ENCODE results near the gene KDM5C. TPM values are rescaled to one million over a fixed set of nuclear protein-coding genes. Genes with fewer than 3 reads are reported as not detected.

Gene KDM5C
- total RNA-seq, 1 donor from 2014 or later, result 123 TPM

DNA sequence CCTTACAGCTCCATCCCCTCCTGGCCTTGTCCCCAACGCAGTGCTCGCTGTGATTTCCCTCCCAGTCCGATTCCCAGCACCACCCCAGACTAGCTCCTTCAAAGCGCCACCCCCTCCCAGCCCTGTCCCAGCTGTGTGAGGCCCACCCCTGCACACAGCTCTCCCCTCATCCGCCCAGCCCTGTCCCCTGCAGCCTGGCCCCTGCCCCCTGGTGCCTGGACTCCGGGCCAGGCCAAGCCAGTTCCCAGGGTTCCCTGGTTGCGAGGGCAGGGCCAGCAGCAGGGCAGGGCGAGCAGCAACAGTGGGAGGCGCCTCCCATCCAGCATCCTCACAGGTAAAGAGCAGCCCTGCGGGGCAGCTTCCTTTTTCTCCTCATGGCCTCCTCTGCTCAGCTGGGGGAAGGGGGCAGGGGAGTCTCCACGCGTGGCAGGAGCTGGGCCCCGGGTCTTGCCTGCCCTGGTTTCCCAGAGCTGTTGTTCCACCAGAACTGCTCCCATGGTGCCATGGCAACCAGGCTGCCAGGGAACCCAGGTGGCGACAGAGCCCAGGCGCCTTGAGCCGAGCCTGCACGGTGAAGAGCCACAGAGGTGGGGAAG, 31.5 kb upstream of the KDM5C start:
- H3K36me3 ChIP-seq, result no peaks in the 10 kb centered on the region
- H3K4me3 ChIP-seq, result no peak overlapping the region
- TF ChIP-seq, protein P1, sequence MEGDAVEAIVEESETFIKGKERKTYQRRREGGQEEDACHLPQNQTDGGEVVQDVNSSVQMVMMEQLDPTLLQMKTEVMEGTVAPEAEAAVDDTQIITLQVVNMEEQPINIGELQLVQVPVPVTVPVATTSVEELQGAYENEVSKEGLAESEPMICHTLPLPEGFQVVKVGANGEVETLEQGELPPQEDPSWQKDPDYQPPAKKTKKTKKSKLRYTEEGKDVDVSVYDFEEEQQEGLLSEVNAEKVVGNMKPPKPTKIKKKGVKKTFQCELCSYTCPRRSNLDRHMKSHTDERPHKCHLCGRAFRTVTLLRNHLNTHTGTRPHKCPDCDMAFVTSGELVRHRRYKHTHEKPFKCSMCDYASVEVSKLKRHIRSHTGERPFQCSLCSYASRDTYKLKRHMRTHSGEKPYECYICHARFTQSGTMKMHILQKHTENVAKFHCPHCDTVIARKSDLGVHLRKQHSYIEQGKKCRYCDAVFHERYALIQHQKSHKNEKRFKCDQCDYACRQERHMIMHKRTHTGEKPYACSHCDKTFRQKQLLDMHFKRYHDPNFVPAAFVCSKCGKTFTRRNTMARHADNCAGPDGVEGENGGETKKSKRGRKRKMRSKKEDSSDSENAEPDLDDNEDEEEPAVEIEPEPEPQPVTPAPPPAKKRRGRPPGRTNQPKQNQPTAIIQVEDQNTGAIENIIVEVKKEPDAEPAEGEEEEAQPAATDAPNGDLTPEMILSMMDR (IDR thresholded peaks at IDR 0.05), result no peak
- TF ChIP-seq POLR2AphosphoS5 (IDR thresholded peaks at IDR 0.05; ENCODE audit: insufficient read depth in 1 of 2, low read depth in 1 of 2) (no peak), POLR2A (IDR thresholded peaks at IDR 0.05) (no peak)
- DNase-seq (ENCODE audit: extremely low spot score in 2 of 2), result no peak
- H3K4me1 ChIP-seq, result no peaks in the 10 kb centered on the region
- intact Hi-C loops (cut with DNase I), result no loop called here
- no peaks in the 10 kb centered on the region for H3K27me3 ChIP-seq
- no peak overlapping the region for H3K27ac ChIP-seq
- no peaks in the 10 kb centered on the region for H3K9me3 ChIP-seq

DNA sequence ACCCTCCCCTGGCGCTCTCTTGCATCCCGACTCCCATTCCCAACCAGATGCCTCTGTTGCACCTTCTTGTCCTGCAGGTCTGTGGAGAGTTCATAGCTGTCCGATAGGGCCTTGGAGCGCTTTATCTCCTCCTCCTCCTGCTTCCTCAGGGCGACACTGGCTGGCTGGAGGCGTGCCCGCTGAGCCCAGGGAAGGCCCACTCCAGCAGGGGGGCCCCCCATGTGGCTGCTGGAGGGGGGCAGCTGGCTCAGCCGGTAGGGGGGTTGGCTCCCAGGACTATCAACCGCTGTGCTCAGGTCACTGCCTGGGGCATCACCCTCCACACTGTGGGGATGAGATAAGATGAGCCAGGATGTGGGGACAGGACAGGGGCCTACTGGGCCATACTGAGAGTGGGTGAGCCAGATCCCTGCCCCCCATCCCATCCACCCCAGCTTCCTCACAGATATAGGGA, 30.8 kb upstream of the KDM5C start:
- Histone ChIP-seq H3K27ac (no peak overlapping the region), H3K4me3 (no peak overlapping the region), H3K9me3 (no peaks in the 10 kb centered on the region), H3K27me3 (no peaks in the 10 kb centered on the region), H3K4me1 (no peaks in the 10 kb centered on the region), H3K36me3 (no peaks in the 10 kb centered on the region)
- intact Hi-C loops (cut with DNase I), result no loop called here
- DNase-seq (ENCODE audit: extremely low spot score in 2 of 2), result no peak
- TF ChIP-seq, protein P1 (IDR thresholded peaks at IDR 0.05), result no peak
- no peak for TF ChIP-seq POLR2AphosphoS5 (IDR thresholded peaks at IDR 0.05; ENCODE audit: insufficient read depth in 1 of 2, low read depth in 1 of 2)
- TF ChIP-seq POLR2A (IDR thresholded peaks at IDR 0.05), result no peak

DNA sequence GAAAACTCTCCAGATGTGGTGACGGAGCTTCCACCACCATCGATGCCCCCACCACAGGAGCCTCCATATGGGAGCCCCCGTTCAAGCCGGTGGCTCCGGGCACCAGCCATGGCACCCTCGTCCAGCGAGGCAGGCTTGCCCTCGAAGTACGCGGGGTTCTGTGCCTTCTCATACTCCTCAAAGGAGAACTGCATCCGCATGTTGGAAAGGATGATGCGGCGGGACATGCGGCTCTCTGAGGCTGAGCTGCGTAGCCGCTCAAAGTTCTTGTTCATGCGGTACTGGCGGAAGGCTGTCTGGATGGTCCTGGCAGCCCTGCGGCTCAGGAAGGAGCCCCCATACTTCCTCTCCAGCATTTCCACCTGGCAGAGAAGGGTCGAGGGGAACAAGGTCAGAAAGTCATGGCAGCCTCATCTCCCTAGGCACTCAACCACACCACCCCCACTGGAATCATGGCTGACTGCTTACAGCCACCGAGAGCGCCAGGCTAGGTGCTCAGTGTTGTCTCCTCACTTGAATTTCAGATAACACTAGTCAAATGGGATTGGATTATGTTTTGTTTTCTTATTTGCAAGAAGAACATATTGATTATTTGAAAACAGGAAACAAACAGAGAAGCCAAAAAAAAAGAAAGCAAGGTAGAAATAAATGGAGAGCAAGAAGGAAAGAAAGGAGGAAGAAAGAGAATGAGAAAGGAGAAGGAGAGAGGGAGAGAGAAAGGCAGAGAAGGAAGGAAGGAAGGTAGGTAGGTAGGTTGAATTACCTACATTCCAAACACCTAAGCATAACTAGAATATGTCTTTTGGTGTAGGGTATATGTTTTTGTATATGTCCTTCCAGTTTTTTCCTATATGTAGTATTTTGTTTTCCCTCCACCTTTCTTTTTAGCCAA, 29.8 kb upstream of the KDM5C start:
- no peak overlapping the region for H3K4me3 ChIP-seq
- intact Hi-C loops (cut with DNase I), result no loop called here
- no peaks in the 10 kb centered on the region for H3K36me3 ChIP-seq
- TF ChIP-seq, protein P1 (IDR thresholded peaks at IDR 0.05), result no peak
- TF ChIP-seq POLR2AphosphoS5 (IDR thresholded peaks at IDR 0.05; ENCODE audit: insufficient read depth in 1 of 2, low read depth in 1 of 2), result no peak
- no peak for TF ChIP-seq POLR2A (IDR thresholded peaks at IDR 0.05)
- H3K9me3 ChIP-seq, result no peaks in the 10 kb centered on the region
- no peaks in the 10 kb centered on the region for H3K4me1 ChIP-seq
- H3K27me3 ChIP-seq, result no peaks in the 10 kb centered on the region
- DNase-seq (ENCODE audit: extremely low spot score in 2 of 2), result no peak
- H3K27ac ChIP-seq, result no peak overlapping the region

DNA sequence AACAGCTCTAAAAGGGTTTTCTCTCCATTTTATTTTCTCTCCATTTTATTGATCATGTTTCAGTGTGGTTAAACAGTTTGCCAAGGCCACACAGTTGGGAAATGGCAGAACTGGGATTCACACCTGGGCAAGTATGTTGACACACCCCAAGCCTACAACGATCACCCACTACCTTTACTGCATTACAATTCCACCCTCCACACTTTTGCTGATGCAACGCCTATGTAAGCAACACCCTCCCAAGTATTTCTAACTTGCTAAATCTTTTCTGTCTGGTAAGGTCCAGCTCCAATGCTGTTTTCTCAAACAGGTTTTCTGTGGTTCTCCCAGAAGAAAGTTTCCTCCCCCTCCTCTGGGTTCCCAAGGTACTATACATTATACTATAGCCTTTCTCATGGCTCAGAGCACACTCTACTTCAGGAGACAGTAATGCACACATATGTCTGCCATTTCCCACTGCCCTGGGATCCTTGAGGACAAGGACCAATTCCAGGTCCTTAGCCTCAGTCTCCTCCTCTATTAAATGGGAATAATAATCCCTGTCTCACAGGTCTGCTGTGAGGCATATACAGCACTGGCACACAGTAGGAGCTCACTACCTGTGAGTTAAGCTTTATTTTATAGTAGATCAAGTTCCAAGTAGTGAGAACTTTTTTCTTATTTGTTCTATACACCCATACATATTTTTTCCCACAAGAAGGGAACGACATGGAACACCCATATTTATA, 28.4 kb upstream of the KDM5C start:
- DNase-seq (ENCODE audit: extremely low spot score in 2 of 2), result no peak
- no peak for TF ChIP-seq POLR2AphosphoS5 (IDR thresholded peaks at IDR 0.05; ENCODE audit: insufficient read depth in 1 of 2, low read depth in 1 of 2)
- TF ChIP-seq POLR2A (IDR thresholded peaks at IDR 0.05), result no peak
- TF ChIP-seq, protein P1 (IDR thresholded peaks at IDR 0.05), result no peak
- H3K27ac ChIP-seq, result no peak overlapping the region
- H3K36me3 ChIP-seq, result peaks cover 0 to 2% of the 10 kb centered on the region in 2 donors
- no peaks in the 10 kb centered on the region for H3K27me3 ChIP-seq
- H3K4me1 ChIP-seq, result no peaks in the 10 kb centered on the region
- intact Hi-C loops (cut with DNase I), result no loop called here
- no peak overlapping the region for H3K4me3 ChIP-seq
- no peaks in the 10 kb centered on the region for H3K9me3 ChIP-seq
